GM19395 (cell line): Measurements from ENCODE around the gene B4GALNT3.

Source experiments
- ATAC-seq: cut with Tn5 transposase; IDR thresholded peaks from one replicate; pipeline ENCODE4 v1.9.1; 2021; ENCODE audit warnings: mild to moderate bottlenecking, moderate library complexity; ENCODE audit not compliant: unreplicated experiment

Gene B4GALNT3

GRCh38 chr12:467591-467990 lies 7.9 kb downstream of the B4GALNT3 start:
- ATAC-seq: no peak

GRCh38 chr12:468671-469389 lies 9.1 kb downstream of the B4GALNT3 start:
- ATAC-seq: no peak

- no peak for ATAC-seq
These were observed 10.4 kb downstream of the B4GALNT3 start for GRCh38 chr12:470133-470532.

DNA sequence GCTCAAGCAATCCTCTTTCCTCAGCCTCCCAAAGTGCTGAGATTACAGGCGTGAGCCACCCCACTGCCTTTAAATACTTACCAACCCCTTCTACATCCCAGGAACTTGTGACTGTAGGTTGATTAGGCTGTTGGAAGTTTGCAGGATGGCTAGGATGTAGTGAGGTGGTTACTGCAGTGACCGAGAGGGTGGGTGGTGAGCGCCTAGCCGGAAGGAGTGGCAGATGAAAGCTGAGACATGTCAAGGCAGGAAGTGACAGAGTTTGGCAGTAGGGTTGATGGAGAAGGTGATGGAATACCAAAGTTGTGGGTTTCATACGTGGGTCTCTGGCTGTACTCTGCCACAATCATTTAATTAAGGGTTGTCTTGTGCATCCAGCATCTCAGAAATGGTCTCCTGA lies 13.5 kb downstream of the B4GALNT3 start:
- ATAC-seq: no peak

DNA sequence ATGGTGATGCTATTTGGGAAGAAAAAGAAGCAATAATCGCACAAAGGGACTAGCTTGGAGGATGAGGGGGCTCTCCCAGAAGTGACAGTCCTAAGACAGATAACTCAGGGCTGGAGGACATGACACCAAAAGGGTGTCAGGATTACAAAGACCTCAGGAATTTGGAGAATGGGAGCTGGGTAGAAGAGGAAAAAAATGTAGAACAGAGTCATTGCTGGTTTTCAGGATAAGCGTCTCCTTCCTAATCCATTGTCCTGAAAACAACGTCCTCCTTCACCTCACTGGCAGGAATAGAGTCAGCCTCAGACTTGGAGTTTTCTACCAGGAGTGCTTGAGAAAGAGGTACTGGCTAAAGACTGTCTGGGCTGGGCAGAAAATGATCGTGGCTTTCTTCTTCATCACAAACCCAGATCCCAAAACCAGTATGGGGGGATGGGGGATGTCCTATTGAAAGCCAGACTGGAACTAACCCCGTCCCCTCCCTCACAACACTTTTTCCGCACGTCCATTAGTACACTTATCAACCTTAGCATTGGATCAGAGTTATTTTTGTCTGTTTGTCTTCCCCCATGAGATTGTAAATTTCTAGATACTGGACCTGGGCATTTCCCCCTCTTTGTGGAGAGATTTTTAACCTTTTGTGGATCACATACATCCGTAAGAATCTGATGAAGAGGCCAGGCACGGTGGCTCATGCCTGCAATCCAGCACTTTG lies 14.3 kb downstream of the B4GALNT3 start:
- no peak for ATAC-seq

DNA sequence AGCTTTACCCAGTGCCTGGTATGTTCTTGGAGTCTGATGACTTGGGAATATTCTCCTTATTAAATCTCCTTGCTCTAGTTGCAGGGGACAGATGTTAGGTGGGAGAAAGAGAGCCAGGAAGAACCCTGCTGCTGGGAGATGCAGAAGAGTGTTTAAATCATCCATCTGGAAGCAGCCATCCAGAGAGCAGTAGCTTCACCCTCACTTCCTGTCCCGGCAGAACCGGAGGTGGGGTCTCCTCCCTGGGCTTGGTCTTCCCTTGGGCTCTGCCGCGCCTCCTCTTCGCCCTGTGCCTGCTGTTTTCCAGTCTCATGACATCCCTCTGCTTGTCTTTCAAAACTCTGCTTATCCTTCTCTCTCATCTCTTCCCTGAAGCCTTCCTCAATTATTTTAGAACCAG lies 15.5 kb downstream of the B4GALNT3 start:
- ATAC-seq: no peak

DNA sequence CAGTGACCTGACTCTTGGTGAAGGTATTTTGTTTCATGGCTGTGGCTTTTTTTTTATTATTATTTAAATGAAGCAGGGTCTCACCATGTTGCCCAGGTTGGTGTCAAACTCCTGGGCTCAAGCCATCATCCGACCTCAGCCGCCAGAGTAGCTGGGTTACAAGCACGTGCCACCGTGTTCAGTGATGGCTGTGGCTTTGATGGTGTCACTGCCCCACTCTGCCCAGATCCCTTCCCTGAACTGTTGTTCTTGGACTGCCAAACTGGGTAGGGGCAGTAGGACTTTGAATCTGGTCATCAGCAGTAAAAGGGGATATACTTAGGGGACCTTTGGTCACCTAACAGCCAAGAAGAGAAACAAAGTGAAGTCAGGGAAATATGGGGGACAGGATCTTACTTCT lies 19.4 kb downstream of the B4GALNT3 start:
- ATAC-seq: no peak

DNA sequence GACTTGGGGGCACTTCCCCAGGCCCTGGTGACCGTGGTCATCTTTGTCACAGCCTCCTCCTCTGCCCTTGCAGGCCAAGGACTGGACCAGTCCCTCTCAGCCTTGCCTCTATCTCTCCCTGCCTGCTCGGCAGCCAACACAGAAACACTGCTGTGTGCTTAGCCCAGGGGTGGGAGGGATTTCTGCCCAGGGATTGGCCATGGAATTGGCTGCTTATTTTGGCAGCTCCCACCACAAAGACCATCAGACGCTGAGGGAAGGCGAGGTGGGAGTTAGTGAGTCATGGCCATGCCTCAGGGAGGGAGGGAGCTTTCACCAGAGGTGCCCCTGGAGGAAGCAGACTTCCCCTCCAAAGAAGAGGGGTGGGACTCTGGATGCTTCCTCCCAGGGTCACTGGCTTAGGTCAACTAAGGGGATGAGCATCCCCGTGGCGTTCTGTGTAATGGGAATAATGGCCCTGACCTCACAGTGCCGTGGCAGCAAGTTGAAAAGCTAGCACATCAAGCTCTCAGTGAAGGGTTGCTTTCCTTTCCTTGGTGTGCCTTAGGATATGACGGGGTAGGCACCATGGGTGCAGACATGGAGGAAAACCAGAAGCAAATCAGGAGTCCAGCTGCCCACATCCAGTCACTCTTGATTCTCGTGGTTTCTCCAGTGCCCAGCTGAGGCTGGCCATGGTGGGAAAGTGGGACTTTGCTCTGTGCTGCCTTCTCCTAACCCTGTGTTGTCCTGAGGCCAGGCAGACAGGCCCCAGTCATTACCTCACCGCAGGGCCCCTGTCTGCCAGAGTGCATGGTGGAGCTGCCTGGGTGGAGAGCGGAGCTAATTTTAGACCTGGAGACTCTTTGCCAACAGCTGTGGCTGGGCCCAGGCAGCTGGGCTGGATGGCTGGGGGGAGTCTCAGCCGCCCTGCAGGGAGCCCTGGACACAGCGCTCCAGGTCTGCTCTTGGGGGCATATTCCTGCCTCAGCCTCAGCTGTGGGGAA lies 21.4 kb downstream of the B4GALNT3 start:
- no peak for ATAC-seq

GRCh38 chr12:482061-482460 lies 22.3 kb downstream of the B4GALNT3 start:
- ATAC-seq: no peak

DNA sequence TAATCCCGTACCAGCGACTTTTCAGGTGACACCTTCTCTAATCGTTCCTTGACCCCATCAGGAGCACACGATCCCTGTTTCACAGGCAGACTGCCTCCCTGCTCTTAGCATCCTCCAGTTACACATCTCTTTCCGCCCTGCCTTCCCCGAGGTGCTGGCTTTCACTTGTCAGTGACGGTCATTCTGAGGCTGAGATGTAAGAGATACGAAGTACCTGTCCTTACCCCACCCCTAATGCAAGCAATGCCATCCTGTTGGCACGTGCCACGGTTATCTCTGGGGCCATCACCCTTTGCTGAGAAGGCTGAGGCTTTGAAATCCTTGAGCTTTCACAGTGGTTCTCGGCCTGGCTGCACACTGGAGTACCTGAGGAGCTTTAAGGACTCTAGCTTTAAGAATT lies 24.4 kb downstream of the B4GALNT3 start:
- no peak for ATAC-seq

DNA sequence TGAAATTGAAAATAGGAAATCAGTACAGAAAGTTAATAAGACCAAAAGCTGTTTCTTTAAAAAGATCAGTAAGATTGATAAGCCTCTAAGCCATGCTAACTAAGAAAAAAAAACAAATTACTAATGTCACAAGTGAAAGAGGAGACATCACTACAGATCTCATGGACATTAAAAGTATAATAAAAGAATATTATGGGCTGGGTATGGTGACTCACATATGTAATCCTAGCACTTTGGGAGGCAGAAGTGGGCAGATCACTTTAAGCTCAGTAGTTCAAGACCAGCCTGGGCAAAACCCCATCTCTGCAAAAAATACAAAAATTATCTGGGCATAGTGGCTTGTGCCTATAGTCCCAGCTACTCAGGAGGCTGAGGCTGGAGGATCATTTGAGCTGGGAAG lies 30.5 kb downstream of the B4GALNT3 start:
- ATAC-seq: no peak

GRCh38 chr12:495466-495865 lies 35.7 kb downstream of the B4GALNT3 start:
- ATAC-seq: no peak

GRCh38 chr12:496736-497135 lies 37.0 kb downstream of the B4GALNT3 start:
- no peak for ATAC-seq

DNA sequence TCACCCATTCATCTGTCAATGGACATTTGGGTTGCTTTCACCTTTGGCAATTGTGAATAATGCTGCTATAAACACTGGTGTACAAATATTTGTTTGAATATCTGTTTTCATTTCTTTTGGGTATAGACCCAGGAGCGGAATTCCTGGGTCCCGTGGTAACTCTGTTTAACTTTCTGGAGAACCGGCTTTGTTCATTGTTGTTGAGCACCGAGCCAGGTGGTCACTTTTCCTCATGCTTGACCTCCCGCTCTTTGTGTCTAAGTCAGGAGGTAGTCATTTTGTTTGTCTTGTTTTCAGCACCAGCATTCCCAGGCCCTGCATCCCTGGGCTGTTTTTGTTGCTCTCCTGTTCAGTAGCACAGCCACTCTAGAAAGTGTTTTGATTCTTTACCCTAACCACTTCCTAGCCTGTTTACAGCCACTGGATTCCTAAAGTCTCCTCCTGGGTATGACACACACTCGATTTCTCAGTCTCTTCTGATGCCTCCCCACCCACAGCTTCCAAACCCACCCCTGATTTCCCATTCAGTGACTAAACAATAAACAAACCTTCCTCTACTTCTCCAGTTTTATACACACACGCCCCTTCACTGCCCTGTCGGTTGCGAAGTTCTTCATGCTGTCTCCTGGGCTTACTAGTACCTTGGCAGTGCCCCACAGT lies 37.9 kb downstream of the B4GALNT3 start:
- no peak for ATAC-seq

- no peak for ATAC-seq
These were observed 40.2 kb downstream of the B4GALNT3 start for GRCh38 chr12:499837-500458.

DNA sequence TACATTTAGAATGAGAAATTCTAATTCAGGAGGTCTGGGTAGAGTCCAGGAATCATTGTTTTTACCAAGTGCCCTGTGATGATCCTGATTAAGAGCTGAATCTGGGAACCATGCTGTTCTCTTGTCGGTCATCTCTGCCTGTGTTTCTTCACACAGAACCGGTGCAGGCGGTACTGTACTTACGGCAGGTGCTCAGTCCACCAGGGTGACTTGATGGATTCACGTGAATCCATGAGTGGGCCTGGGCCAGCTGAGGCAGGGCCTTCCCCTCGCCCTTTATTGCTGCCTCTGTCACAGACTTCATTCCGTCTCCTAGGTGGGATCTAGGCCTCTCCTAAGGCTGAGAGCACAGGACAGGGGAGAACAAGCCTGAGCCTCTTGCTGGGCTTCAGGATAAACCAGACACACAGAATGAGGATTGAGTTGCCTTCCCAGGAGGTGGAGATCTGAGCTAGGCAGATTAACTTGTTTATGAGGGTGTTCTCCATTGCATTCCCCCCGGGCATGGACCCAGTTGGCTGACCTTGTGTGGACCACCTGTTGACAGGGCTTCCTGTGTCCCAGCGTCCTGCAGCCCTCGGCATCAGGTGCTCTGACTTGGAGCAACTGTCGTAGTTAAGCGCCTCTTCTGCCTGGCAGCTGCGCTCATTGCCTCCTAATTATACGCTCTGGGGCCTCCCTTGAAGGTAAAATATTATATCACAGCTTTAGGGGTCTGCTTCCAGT lies 42.1 kb downstream of the B4GALNT3 start:
- ATAC-seq: no peak

DNA sequence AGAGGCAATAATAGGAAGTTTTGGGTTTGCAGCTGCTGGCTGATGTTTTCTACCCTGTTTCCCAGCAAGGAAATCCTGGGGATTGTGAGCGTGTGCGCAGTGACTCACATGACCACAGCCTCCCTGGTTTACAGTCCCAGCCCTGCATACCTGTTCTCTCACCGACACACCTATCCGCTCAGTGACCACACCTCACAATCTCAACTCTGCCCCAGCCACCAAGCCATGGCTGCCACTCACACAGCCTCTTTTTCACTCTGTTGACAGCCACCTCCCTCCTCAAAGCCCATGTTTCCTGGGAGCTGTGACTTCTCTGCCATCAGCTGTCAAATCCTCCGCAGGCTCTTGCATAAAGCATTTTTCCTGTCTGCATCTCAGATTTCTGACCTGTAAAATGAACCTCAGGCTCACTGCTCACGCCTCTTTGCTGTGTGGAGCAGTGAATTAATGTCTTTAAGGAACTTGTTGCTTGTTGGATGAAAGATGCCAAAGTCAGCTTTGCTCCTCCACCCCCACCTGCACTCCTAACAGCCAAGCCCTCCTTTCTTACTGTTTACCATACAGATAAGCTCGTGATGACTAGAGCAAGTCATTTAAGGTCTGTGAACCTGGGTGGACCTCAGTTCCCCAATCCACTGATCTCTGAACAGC lies 43.5 kb downstream of the B4GALNT3 start:
- no peak for ATAC-seq

GRCh38 chr12:505221-505620 lies 45.5 kb downstream of the B4GALNT3 start:
- no peak for ATAC-seq

GRCh38 chr12:507391-507796 lies 47.7 kb downstream of the B4GALNT3 start:
- no peak for ATAC-seq
